NCI-H460 (cell line): ENCODE results near the gene HLA-E. TPM values are rescaled to one million over a fixed set of nuclear protein-coding genes. Genes with fewer than 3 reads are reported as not detected.

Experiments
- DNase-seq: peaks from one replicate; pipeline ENCODE4 v3.0.0-alpha.2; 2016; ENCODE audit warnings: low read depth; ENCODE audit errors: extremely low read depth
- total RNA-seq: library from RNA; depleted of rRNA; stranded (reverse); fragments of >200 nt; shearing (Covaris generic); gene quantifications from 2 replicates; pipeline ENCODE4 v1.2.3, GENCODE V29; 2014; rRNA removed

The HLA-E gene
- total RNA-seq, 1 experiment from 2014 or later: 72.6 TPM

DNA sequence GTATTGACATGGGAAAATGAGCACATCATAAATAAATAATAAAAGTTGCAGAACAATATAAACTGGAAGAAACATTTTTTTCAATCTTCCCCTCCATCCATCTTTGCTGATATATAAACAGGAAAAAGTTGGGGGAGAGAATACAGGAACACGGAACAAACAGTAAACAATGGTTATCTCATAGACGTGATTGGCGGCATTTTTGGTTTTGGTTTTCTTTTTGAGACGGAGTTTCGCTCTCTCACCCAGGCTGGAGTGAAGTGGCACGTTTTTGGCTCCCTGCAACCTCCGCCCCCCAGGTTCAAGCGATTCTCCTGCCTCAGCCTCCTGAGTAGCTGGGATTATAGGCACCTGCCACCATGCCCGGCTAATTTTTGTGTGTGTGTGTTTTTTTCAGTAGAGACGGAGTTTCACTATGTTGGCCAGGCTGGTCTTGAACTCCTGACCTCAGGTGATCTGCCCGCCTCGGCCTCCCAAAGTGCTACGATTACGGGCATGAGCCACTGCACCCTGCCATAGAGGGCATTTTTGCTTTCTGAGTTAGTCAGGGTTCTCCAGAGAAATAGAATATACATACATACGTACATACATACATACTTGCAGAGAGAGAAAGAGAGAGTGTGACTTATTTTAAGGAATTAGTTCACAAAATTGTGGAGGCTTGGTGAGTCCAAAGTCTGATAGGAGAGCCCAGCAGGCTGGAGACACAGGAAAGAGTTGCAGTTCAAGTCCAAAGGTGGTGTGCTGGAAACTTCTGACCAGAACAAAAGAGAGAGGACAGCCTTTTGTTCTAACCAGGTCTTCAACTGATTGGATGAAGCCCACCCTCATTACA, 44.4 kb downstream of the HLA-E start:
- DNase-seq: no peak

DNA sequence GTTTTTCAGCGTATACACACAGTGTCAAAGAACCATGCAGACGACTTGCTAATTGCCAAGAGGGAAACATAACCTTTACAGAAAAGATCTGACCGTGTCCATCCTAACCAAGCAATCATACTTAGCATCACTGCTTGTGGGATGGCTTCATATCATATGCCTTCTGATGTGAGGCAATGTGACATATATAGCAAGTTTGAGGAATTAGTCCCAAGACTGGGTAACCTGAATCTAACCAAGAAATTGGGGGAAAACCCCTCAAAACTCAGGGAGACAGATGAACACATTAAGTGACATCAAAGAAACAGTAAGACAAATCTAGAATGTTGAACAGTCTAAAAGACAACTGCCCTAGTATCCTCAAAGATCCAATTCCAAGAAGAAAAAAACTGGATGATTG, 48.6 kb downstream of the HLA-E start:
- no peak for DNase-seq

DNA sequence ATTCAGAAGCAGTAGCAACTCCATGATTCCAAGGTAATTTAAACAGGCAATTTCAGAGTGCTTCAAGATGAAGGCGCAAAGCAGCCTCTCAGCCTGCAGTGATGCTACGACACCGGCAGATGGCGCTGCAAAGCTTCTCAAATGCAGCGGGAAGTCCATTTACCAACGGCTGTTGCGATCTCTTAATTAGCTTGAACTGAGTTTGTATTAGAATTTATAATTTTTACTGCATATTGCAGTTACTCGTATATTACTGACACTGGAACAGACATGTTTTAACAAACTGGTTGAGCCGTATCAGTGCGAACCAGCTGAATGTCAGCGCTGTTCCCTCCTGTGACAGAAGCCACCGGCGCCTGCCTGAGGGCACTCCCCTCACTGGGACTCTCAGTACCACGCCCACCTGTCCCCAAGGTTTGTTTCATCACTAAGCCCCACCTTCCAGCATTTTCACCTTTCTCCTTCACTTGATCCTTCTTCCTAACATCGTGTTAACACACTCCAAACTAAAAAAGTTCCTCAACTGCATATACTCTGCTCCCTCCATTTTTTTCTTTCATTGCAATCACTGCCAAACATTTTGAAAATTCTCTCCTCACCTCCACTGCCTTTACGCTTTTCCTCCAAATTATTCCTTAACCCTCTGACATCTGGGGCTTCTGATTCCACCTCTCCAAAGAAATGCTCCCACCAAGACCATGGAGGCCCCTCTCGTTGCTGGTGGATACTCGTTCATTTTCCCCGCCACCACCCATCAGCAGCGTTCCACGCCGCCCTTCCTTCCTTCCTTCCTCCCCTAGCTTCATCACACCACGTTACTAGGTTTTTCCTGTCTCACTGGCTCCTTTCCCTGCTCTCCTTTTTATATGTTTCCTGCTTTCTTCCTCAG, 52.5 kb downstream of the HLA-E start:
- peak; percentile 54 for DNase-seq

DNA sequence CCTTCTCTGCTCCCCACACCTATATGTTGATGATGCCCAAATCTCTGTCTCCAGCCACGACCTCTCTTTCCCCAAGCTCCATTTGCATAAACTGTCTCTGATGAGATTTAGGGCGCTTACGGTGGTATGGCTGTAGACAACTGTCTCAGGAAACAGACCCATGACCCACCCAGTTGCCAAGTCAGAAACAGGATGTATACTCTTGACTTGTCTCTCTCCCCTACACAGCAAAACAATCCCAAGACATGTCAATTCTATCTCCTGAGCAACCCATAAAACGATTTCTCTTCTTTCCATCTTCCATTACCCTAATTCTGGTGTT, 53.1 kb downstream of the HLA-E start:
- DNase-seq: no peak

DNA sequence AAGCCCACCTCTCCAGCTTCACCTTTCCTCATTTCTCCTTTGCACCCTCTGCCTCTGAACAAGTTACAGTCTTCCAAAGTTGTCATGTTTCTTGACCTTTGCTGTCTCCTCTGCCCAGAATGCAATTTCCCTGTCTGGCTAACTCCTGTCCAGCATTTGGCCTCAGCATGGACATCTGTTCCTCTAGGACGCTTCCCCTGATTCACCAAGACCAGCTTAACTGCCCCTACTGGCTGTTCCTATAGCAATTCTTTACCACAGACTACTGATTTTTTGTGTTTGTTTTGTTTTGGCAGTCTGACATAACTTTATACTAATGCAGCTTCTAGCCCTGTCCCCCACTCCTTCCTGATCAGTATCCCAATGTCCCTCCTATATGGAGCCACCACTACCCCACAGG, 53.6 kb downstream of the HLA-E start:
- DNase-seq: no peak

Other genes starting within 250 kb of the HLA-E start
- 7.0 and 9.7 TPM in 2 replicates for gene TRIM39, start 162.6 kb upstream of the HLA-E start, total RNA-seq
- gene RPP21, start 144.4 kb upstream of the HLA-E start, total RNA-seq: 39.5 and 42.7 TPM in 2 replicates
- gene GNL1, start 67.0 kb downstream of the HLA-E start, total RNA-seq: 19.2 and 21.4 TPM in 2 replicates
- 9.1 and 9.6 TPM in 2 replicates for gene PRR3, start 67.8 kb downstream of the HLA-E start, total RNA-seq
- 29.2 and 34.4 TPM in 2 replicates for gene ABCF1, start 81.9 kb downstream of the HLA-E start, total RNA-seq
- 68.4 and 74.9 TPM in 2 replicates for gene PPP1R10, start 127.7 kb downstream of the HLA-E start, total RNA-seq
- 116 and 129 TPM in 2 replicates for gene MRPS18B, start 128.3 kb downstream of the HLA-E start, total RNA-seq
- 4.3 and 7.7 TPM in 2 replicates for gene ATAT1, start 137.4 kb downstream of the HLA-E start, total RNA-seq
- 7.5 and 8.3 TPM in 2 replicates for gene C6orf136, start 157.6 kb downstream of the HLA-E start, total RNA-seq
- gene DHX16, start 183.5 kb downstream of the HLA-E start, total RNA-seq: 35.5 and 35.6 TPM in 2 replicates
- 35.1 and 42.5 TPM in 2 replicates for gene PPP1R18, start 197.1 kb downstream of the HLA-E start, total RNA-seq
- 6.3 and 6.4 TPM in 2 replicates for gene NRM, start 201.5 kb downstream of the HLA-E start, total RNA-seq
- gene MDC1, start 227.8 kb downstream of the HLA-E start, total RNA-seq: 8.4 and 11.3 TPM in 2 replicates
- 287 and 303 TPM in 2 replicates for gene TUBB, start 230.8 kb downstream of the HLA-E start, total RNA-seq